ENCODE data around the gene FBXL7.

Gene FBXL7

DNA sequence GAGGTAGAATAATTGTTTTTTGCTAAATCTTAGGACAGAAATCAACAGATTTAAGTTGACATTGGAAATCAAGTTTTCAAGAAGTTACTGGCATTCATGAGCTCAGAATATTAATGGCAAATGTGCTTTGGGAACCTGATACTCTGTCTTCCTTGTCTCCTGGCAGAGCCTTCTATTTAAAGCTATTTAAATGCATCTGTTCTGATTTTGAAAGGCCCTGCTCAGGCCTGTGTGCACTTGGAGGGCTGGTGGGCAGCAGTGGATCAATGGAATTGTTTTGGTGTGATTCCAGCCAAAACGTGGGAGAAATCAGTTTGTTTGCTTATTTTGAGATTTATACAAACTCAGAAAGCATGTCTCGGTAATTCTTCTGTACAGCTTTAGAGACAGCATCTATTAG is 38.5 kb downstream of the FBXL7 start:
- H3K27ac ChIP-seq = no peak overlapping the region
- no peak for TF ChIP-seq ZFX (IDR thresholded peaks at IDR 0.05)
- TF ChIP-seq, protein P1, sequence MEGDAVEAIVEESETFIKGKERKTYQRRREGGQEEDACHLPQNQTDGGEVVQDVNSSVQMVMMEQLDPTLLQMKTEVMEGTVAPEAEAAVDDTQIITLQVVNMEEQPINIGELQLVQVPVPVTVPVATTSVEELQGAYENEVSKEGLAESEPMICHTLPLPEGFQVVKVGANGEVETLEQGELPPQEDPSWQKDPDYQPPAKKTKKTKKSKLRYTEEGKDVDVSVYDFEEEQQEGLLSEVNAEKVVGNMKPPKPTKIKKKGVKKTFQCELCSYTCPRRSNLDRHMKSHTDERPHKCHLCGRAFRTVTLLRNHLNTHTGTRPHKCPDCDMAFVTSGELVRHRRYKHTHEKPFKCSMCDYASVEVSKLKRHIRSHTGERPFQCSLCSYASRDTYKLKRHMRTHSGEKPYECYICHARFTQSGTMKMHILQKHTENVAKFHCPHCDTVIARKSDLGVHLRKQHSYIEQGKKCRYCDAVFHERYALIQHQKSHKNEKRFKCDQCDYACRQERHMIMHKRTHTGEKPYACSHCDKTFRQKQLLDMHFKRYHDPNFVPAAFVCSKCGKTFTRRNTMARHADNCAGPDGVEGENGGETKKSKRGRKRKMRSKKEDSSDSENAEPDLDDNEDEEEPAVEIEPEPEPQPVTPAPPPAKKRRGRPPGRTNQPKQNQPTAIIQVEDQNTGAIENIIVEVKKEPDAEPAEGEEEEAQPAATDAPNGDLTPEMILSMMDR (conservative IDR thresholded peaks at IDR 0.05) = no peak

DNA sequence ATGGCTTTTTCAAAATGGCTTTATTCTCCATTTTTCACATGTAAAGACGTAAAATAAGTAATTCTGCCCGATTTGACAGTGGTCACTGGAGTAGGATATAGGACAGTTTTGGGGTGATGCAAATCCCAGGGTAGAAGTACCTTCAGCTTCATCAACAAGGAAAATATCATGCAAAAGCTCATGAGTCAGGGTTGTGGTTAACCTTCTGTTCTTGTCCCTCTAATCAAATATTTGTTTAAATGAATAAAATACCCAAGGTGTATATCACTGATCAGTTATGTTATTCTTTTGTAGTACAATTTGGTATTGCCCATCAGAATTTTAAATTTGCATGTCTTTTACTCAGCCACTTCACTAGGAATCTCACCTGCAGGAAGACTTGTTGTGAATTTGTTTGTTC is 40.0 kb downstream of the FBXL7 start:
- H3K27ac ChIP-seq = no peak overlapping the region
- no peak for TF ChIP-seq ZFX (IDR thresholded peaks at IDR 0.05)
- TF ChIP-seq, protein P1 (conservative IDR thresholded peaks at IDR 0.05) = no peak

DNA sequence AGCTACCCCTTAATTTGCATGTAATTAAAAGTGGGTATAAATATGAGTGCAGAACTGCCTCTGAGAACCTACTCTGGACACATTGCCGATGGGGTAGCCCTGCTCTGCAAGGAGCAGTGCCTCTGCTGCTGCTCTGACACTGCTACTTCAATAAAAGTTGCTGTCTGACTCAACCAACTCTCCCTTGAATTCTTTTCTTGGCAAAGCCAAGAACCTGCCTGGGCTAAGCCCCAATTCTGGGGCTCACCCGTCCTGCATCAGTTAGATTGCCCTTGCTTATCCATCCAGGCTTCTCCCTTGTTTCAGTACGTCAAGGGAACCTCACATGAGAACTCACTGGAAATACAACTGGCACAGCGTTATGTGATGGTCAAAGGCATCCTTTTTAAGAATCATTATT is 44.1 kb downstream of the FBXL7 start:
- no peak overlapping the region for H3K27ac ChIP-seq
- no peak for TF ChIP-seq ZFX (IDR thresholded peaks at IDR 0.05)
- TF ChIP-seq, protein P1 (conservative IDR thresholded peaks at IDR 0.05) = no peak

DNA sequence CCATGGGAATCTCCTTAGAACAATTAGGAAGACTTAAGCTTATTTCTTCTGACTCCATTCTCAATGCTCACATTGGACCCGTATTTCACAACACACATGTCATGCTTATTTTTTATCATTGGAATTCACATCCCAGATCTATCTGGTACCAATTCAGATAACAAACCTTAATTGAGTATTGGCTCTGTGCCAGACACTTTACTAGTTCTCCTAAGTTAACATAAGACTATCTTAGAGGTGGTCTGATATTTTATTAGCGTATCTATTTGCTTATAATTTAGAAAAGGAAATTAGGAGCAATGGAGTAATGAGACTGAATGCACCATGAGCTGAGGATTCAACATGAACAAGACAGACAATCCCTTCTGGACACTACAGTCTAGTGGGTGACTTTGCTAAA is 45.1 kb downstream of the FBXL7 start:
- H3K27ac ChIP-seq = no peak overlapping the region
- TF ChIP-seq, protein P1 (conservative IDR thresholded peaks at IDR 0.05) = no peak
- TF ChIP-seq ZFX (IDR thresholded peaks at IDR 0.05) = no peak

DNA sequence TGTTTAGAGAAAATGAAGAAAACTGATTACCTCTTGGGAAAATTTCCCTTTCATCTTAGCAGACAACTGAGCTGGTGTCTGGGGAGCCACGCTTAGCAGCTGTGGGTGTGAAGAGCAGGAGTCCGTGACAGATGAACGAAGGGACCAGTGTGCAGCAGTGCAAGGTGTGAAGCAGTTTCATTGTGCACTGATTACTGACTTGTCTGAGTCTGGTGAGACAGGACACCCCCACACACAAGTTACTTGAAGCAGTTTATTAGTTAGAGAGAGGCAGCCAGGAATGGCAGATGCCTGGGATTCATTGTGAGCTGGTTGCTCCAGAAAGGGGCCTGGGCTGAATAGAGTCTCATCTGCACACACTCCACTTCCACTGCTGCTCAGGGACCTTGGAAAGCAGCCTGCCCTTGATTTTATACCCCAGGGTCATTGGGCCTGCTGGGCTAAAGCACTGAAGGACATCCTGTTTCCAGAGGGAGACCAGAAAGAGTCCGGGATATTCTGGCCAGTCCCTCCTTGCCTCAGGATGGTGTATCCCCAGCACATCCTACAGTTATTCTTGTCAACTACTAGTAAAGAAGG is 47.4 kb downstream of the FBXL7 start:
- no peak overlapping the region for H3K27ac ChIP-seq
- TF ChIP-seq ZFX (IDR thresholded peaks at IDR 0.05) = no peak
- TF ChIP-seq, protein P1 (conservative IDR thresholded peaks at IDR 0.05) = no peak

DNA sequence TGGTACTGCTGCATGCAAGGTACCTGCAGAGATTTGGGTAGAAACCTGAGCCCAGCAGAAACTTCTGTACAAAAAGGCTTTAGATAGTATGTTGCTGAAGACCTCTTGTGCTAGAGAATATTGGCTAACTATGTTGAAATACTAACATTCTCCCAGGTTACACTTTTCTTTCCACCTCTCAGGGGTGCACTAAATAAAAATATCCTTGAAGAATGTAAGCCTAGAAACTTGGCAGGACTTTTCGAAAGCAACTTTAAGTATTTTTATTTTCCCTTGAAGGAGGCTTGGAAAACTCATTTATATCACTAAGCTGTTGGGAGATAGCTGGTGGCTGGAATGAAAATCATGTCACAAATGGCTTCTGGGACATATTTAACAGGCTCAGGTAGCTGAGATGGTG is 50.0 kb downstream of the FBXL7 start:
- TF ChIP-seq, protein P1 (conservative IDR thresholded peaks at IDR 0.05) = no peak
- no peak for TF ChIP-seq ZFX (IDR thresholded peaks at IDR 0.05)
- H3K27ac ChIP-seq = no peak overlapping the region

DNA sequence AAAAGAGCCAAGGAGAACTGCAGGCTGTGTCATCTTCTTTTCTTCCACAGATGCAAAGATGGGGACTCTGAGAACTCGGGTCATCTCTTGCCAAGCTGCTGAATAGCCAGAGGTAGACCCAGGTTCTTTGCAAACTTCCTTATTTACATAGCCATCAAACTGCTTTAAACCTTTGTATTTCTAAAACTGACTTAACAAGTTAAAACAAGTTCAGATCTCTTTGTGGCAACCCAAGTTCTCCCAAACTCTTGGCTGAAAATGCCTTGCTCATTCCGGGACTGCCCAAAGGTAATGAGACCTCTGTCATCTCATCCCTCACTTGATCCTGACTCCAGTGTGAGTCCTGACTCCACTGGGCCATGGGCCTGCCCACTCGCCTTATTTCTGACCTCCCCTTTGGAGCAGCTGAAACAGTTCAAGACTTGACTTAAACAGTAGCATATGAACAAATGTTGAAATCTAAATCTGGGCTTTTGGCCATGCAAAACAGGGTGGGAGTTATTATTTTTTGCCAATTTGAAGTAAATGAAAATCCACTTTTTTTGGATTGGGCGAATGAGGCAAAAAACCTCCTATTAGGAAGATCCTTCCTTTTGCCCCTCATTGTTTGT is 50.6 kb downstream of the FBXL7 start:
- TF ChIP-seq ZFX (IDR thresholded peaks at IDR 0.05) = no peak
- TF ChIP-seq, protein P1 (conservative IDR thresholded peaks at IDR 0.05) = no peak
- no peak overlapping the region for H3K27ac ChIP-seq

Measured in C4-2B (cell line).